H1 (cell line): Measurements from ENCODE around the gene VPS18. TPM values are rescaled to one million over a fixed set of nuclear protein-coding genes. Genes with fewer than 3 reads are reported as not detected.

ENCODE experiments used
- CTCF ChIA-PET: fragments of 300-600 bp; sonication (Branson Sonifier 250); formaldehyde crosslinking; loops from one replicate; lab custom pipeline; 2021; ENCODE audit not compliant: partially characterized antibody; lab: Charles Lee
- POLR2A ChIA-PET: fragments of 300-600 bp; sonication (Branson Sonifier 250); formaldehyde crosslinking; loops from one replicate; lab custom pipeline; 2021; ENCODE audit warnings: inconsistent platforms; ENCODE audit not compliant: partially characterized antibody; lab: Charles Lee
- DNase-seq, 2 experiments: peaks; one replicate each; pipeline versions ENCODE4 v3.0.0 to v3.0.0-alpha.2; 2010 to 2022; ENCODE audit warnings: low spot score in 2 of 2, low read depth in 1 of 2, mixed read lengths in 1 of 2
- FAIRE-seq: peaks from 2 replicates; lab custom pipeline; 2011; peaks lifted over from hg19 to GRCh38; lab: Jason Lieb, UNC
- H2AFZ ChIP-seq: 2 replicates; pipeline ENCODE4 v1.8.1; 2012; ENCODE audit warnings: low read length, inconsistent platforms
- H2AK5ac ChIP-seq: 2 replicates; pipeline ENCODE4 v1.6.1; 2013; ENCODE audit warnings: low read depth, low read length
- H2BK120ac ChIP-seq: replicated peaks from 2 replicates; pipeline ENCODE3; 2013; ENCODE audit warnings: low read depth, low read length, inconsistent platforms
- H2BK12ac ChIP-seq: 2 replicates; pipeline ENCODE4 v1.6.1; 2013; ENCODE audit warnings: low read depth, low read length
- H2BK15ac ChIP-seq: 2 replicates; pipeline ENCODE4 v1.6.1; 2013; ENCODE audit warnings: low read length
- H2BK20ac ChIP-seq: 2 replicates; pipeline ENCODE4 v1.6.1; 2013; ENCODE audit warnings: low read length
- H2BK5ac ChIP-seq: 2 replicates; pipeline ENCODE4 v1.6.1; 2013; ENCODE audit warnings: low read depth, low read length
- H3K14ac ChIP-seq: 2 replicates; pipeline ENCODE4 v1.6.1; 2013; ENCODE audit warnings: inconsistent platforms; ENCODE audit not compliant: insufficient read length
- H3K18ac ChIP-seq: 2 replicates; pipeline ENCODE4 v1.6.1; 2013; ENCODE audit warnings: low read length; ENCODE audit errors: extremely low read depth
- H3K23ac ChIP-seq: 2 replicates; pipeline ENCODE4 v1.6.1; 2013; ENCODE audit warnings: inconsistent platforms; ENCODE audit not compliant: insufficient read length
- H3K23me2 ChIP-seq: 2 replicates; pipeline ENCODE4 v1.6.1; 2013; ENCODE audit warnings: low read depth, low read length
- H3K27ac ChIP-seq: 2 replicates; pipeline ENCODE4 v1.6.1; 2011; ENCODE audit warnings: low read depth, low read length, inconsistent platforms
- H3K27me3 ChIP-seq, 4 experiments: replicated peaks in 1 of 4; 1 replicate in 1 of 4; 2 replicates in 3 of 4; pipeline versions ENCODE4 v1.6.1 to v1.8.1; 2011 to 2013; ENCODE audit warnings: low read length in 3 of 4, mild to moderate bottlenecking in 3 of 4, inconsistent platforms in 2 of 4, mixed read lengths in 2 of 4, moderate library complexity in 1 of 4; ENCODE audit not compliant: control insufficient read depth in 3 of 4, insufficient read depth in 3 of 4; ENCODE audit errors: extremely low read depth in 1 of 4
- H3K36me3 ChIP-seq, 4 experiments: 2 replicates each; pipeline versions ENCODE4 v1.6.1 to v1.8.1; 2011 to 2013; ENCODE audit warnings: mild to moderate bottlenecking in 4 of 4, low read length in 3 of 4, moderate library complexity in 2 of 4, control low read depth in 1 of 4, inconsistent platforms in 1 of 4; ENCODE audit not compliant: insufficient read depth in 4 of 4, control insufficient read depth in 2 of 4
- H3K4ac ChIP-seq: replicated peaks from 2 replicates; pipeline ENCODE3; 2013; ENCODE audit warnings: low read length, low read depth, mixed read lengths, inconsistent platforms; ENCODE audit not compliant: insufficient read length
- H3K4me1 ChIP-seq, 4 experiments: replicated peaks in 1 of 4; 1 replicate in 1 of 4; 2 replicates in 3 of 4; pipeline versions ENCODE4 v1.6.1 to v1.8.1; 2011 to 2013; ENCODE audit warnings: low read length in 3 of 4, inconsistent platforms in 2 of 4, mixed read lengths in 1 of 4; ENCODE audit not compliant: insufficient read depth in 4 of 4, control insufficient read depth in 3 of 4
- H3K4me2 ChIP-seq, 2 experiments: 2 replicates each; pipeline versions ENCODE4 v1.6.1 to v1.8.1; 2011 to 2013; ENCODE audit warnings: low read depth in 2 of 2, low read length in 2 of 2, control low read depth in 1 of 2, inconsistent platforms in 1 of 2, mild to moderate bottlenecking in 1 of 2; ENCODE audit not compliant: insufficient read depth in 1 of 2
- H3K4me3 ChIP-seq, 4 experiments: fragments of 200-600, 300-600 bp in 1 of 4; sonication (generic), shearing (Covaris generic), sonication (Bioruptor Twin) in 1 of 4; 2 replicates each; pipeline versions ENCODE4 v1.5.1 to v1.8.1; 2011 to 2016; ENCODE audit warnings: low read length in 4 of 4, low read depth in 3 of 4, control low read depth in 2 of 4, inconsistent platforms in 2 of 4, mild to moderate bottlenecking in 2 of 4, mixed read lengths in 1 of 4, moderate library complexity in 1 of 4; ENCODE audit not compliant: insufficient read depth in 2 of 4; ENCODE audit errors: extremely low read depth in 1 of 4
- H3K56ac ChIP-seq: replicated peaks from 2 replicates; pipeline ENCODE3; 2013; ENCODE audit warnings: low read depth, mild to moderate bottlenecking, mixed read lengths, low read length, inconsistent platforms; ENCODE audit not compliant: insufficient read length
- H3K79me1 ChIP-seq: 2 replicates; pipeline ENCODE4 v1.6.1; 2013; ENCODE audit warnings: low read depth, low read length, control low read depth
- H3K79me2 ChIP-seq, 2 experiments: 2 replicates each; pipeline versions ENCODE4 v1.6.1 to v1.8.1; 2012 to 2013; ENCODE audit warnings: low read length in 2 of 2, mild to moderate bottlenecking in 2 of 2, inconsistent platforms in 1 of 2; ENCODE audit not compliant: insufficient read depth in 2 of 2, control insufficient read depth in 1 of 2
- H3K9ac ChIP-seq, 4 experiments: replicated peaks in 1 of 4; 1 replicate in 1 of 4; 2 replicates in 3 of 4; pipeline versions ENCODE4 v1.6.1 to v1.8.1; 2011 to 2013; ENCODE audit warnings: low read depth in 3 of 4, low read length in 3 of 4, control low read depth in 2 of 4, mild to moderate bottlenecking in 2 of 4, moderate library complexity in 2 of 4, inconsistent platforms in 1 of 4; ENCODE audit errors: extremely low read depth in 1 of 4
- H3K9me3 ChIP-seq, 2 experiments: 2 replicates each; pipeline versions ENCODE4 v1.6.1 to v1.8.1; 2012 to 2013; ENCODE audit warnings: mild to moderate bottlenecking in 2 of 2, moderate library complexity in 2 of 2, control low read depth in 1 of 2, inconsistent platforms in 1 of 2, low read depth in 1 of 2, low read length in 1 of 2, mixed read lengths in 1 of 2; ENCODE audit not compliant: insufficient read depth in 2 of 2
- H4K20me1 ChIP-seq, 2 experiments: replicated peaks in 1 of 2; 2 replicates each; pipeline versions ENCODE3 to v1.8.1; 2011 to 2013; ENCODE audit warnings: inconsistent platforms in 2 of 2, low read length in 2 of 2, mild to moderate bottlenecking in 1 of 2; ENCODE audit not compliant: insufficient read depth in 2 of 2, control insufficient read depth in 1 of 2
- H4K5ac ChIP-seq: 2 replicates; pipeline ENCODE4 v1.6.1; 2013; ENCODE audit warnings: low read length, low read depth, mixed read lengths, inconsistent platforms; ENCODE audit not compliant: insufficient read length
- H4K8ac ChIP-seq: 2 replicates; pipeline ENCODE4 v1.8.0; 2013; ENCODE audit warnings: mild to moderate bottlenecking, moderate library complexity, low read length, inconsistent platforms; ENCODE audit not compliant: insufficient read depth; ENCODE audit errors: extremely low read depth
- H4K91ac ChIP-seq: replicated peaks from 2 replicates; pipeline ENCODE3; 2013; ENCODE audit warnings: low read length, mixed read lengths, inconsistent platforms; ENCODE audit not compliant: insufficient read length
- ATF2 ChIP-seq: IDR thresholded peaks from 2 replicates; pipeline ENCODE4 v1.6.1; 2012; ENCODE audit warnings: low read length, inconsistent platforms
- CBX5 ChIP-seq: fragments of 300-800, 300-1000 bp; sonication (generic); IDR thresholded peaks from 2 replicates; pipeline ENCODE4 v1.7.1; 2016; ENCODE audit warnings: antibody characterized with exemption, low read length, low read depth
- FOSL1 ChIP-seq: IDR thresholded peaks from 2 replicates; pipeline ENCODE4 v1.6.1; 2011; ENCODE audit warnings: mild to moderate bottlenecking, low read depth, low read length, moderate library complexity; ENCODE audit not compliant: insufficient read depth
- POLR2A ChIP-seq, 2 experiments: IDR thresholded peaks; 1 replicate in 1 of 2; 2 replicates in 1 of 2; pipeline ENCODE4 v1.6.1; 2011; ENCODE audit warnings: low read depth in 2 of 2, low read length in 2 of 2, mild to moderate bottlenecking in 2 of 2; ENCODE audit errors: control extremely low read depth in 1 of 2
- SP4 ChIP-seq: IDR thresholded peaks from 2 replicates; pipeline ENCODE4 v1.6.1; 2012; ENCODE audit warnings: low read length, inconsistent platforms
- TBP ChIP-seq: IDR thresholded peaks from 2 replicates; pipeline ENCODE4 v1.6.1; 2011; ENCODE audit warnings: low read depth, low read length, improper control_type of control experiment
- YY1 ChIP-seq: IDR thresholded peaks from 2 replicates; pipeline ENCODE4 v1.6.1; 2011; ENCODE audit warnings: low read depth, mild to moderate bottlenecking, low read length
- WGBS, 2 experiments: shearing (Covaris generic) in 1 of 2; methylation state at CpG; one replicate each; pipeline versions ENCODE4 v1.1.6 to v1.1.7; 2013 to 2015; ENCODE audit warnings: low lambda C conversion rate in 2 of 2, mixed read lengths in 2 of 2, inconsistent platforms in 1 of 2, low coverage in 1 of 2, missing lambda C conversion rate in 1 of 2; ENCODE audit not compliant: insufficient replicate concordance in 2 of 2, insufficient coverage in 1 of 2, insufficient read length in 1 of 2; ENCODE audit errors: extremely low coverage in 1 of 2, missing lambda C conversion rate in 1 of 2; 5-methylcytosine and 5-hydroxymethylcytosine counted together
- polyA plus RNA-seq, 7 experiments: library from polyadenylated mRNA; depleted of rRNA in 3 of 7; stranded (reverse) in 5 of 7; unstranded in 2 of 7; fragments of >200 nt in 5 of 7; fragments of 200-250 nt in 2 of 7; gene quantifications; 1 replicate in 5 of 7; 2 replicates in 1 of 7; 4 replicates in 1 of 7; pipeline versions ENCODE4 v1.2.1 to v1.2.3, GENCODE V29; 2011 to 2013; ENCODE audit warnings: missing spikeins in 2 of 7, mixed read lengths in 2 of 7
- total RNA-seq: library from RNA; stranded (reverse); fragmentation: NEBNext Ultra II Directional; extraction: Animal tissue kit (Norgen Biotek cat#: 25700); gene quantifications from 2 replicates; pipeline ENCODE4 v1.2.1, GENCODE V29; 2021

VPS18 gene
- total and polyA plus RNA-seq, 2 of the 8 experiments (the other 6 are each of a cell fraction or from before 2014, with no cell fraction given), result 28.9 to 32.7 TPM

GRCh38 chr15:40952901-40953712, 58.9 kb downstream of the VPS18 start, which contains the start of gene CHAC1:
Gene CHAC1, plus strand, starts transcription at chr15:40953471. Its CDS starts 113 bp downstream, at chr15:40953584.
- Histone ChIP-seq H3K14ac (no peak within 1 kb of the TSS), H3K4me3 (peak within 1 kb of the TSS; percentile 74 to 92 (median 82)), H4K91ac (peak within 1 kb of the TSS; percentile 99), H3K4me2 (peak within 1 kb of the TSS; percentile 84 to 85), H3K27me3 (no peaks in the 10 kb centered on the region), H2AK5ac (peak within 1 kb of the TSS; percentile 79), H3K79me2 (peaks cover 0 to 28% of the 10 kb centered on the region in 2 experiments; a peak in 2 of 4 replicates), H2BK20ac (peak within 1 kb of the TSS; percentile 89; the same call in 1 of the 2 replicates), H2BK12ac (peak within 1 kb of the TSS; percentile 99), H2BK15ac (peak within 1 kb of the TSS; percentile 99), H3K9me3 (no peaks in the 10 kb centered on the region), H3K79me1 (no peaks in the 10 kb centered on the region; the same call in 1 of the 2 replicates), H2BK5ac (peak within 1 kb of the TSS; percentile 100), H3K4ac (peak within 1 kb of the TSS; percentile 93), H4K8ac (peak within 1 kb of the TSS; percentile 99), H4K20me1 (peaks cover 0 to 12% of the 10 kb centered on the region in 2 experiments), H4K5ac (peak within 1 kb of the TSS; percentile 100), H3K4me1 (peaks cover 2 to 20% (median 12%) of the 10 kb centered on the region in 4 experiments), H3K23ac (no peak within 1 kb of the TSS), H3K23me2 (peaks cover 10% of the 10 kb centered on the region), H3K18ac (peak within 1 kb of the TSS; percentile 99), H3K56ac (peak within 1 kb of the TSS; percentile 99), H3K27ac (peak within 1 kb of the TSS; percentile 97), H2BK120ac (peak within 1 kb of the TSS; percentile 91), H2AFZ (no peak within 1 kb of the TSS), H3K36me3 (peaks cover 8 to 33% (median 12%) of the 10 kb centered on the region in 4 experiments), H3K9ac (peak within 1 kb of the TSS; percentile 88 to 96 (median 94))
- FAIRE-seq (no peak), DNase-seq (peak; percentile 96 to 97)
- ChIA-PET POLR2A (interaction anchor here (0.6 to 43.8 kb wide), 38 partner anchors 1 to 379 kb away, joined by 3 to 1505 read pairs (median 4); partner anchors contain the start of genes CHAC1, CHP1, DLL4 and EXD1), CTCF (interaction anchor here (0.7 to 33.1 kb wide), 14 partner anchors 11 to 96 kb away, joined by 3 to 590 read pairs (median 4); partner anchors contain the start of gene DLL4)
- WGBS, 2 experiments, result 2% methylated on average over 53 of the region's 72 CpGs; no CpG with 5 or more reads in 1 of the 2 experiments
- TF ChIP-seq CBX5, result no peak
- TF ChIP-seq ATF2, result 0 out of 2 replicates have a peak, but pooled peaks have one; percentile 69
- TF ChIP-seq FOSL1, result no peak
- TF ChIP-seq YY1, result 0 out of 2 replicates have a peak, but pooled peaks have one; percentile 4
- TF ChIP-seq SP4, result peak; percentile 78; the same call in 1 of the 2 replicates
- TF ChIP-seq POLR2A (IDR thresholded peaks at IDR 0.05; ENCODE audit: control extremely low read depth in 1 of 2, low read depth in 2 of 2, low read length in 2 of 2), result peak; percentile 76 to 85
- peak; percentile 96 for TF ChIP-seq TBP
